OCI-LY3 (cell line): ENCODE results near the gene BRD4.

Experiments used
- EZH2phosphoT487 ChIP-seq: fragments of 200-600 bp; shearing (Covaris generic); IDR thresholded peaks from 2 replicates; pipeline ENCODE4 v1.6.1; 2018; ENCODE audit warnings: antibody characterized with exemption, mixed run types, low read depth
- TF ChIP-seq, protein P1 (sequence below): fragments of 200-600, 300-600 bp; sonication (generic); IDR thresholded peaks from 2 replicates; pipeline ENCODE4 v1.5.1; 2014; ENCODE audit warnings: antibody characterized with exemption, low read length, low read depth

DNA sequence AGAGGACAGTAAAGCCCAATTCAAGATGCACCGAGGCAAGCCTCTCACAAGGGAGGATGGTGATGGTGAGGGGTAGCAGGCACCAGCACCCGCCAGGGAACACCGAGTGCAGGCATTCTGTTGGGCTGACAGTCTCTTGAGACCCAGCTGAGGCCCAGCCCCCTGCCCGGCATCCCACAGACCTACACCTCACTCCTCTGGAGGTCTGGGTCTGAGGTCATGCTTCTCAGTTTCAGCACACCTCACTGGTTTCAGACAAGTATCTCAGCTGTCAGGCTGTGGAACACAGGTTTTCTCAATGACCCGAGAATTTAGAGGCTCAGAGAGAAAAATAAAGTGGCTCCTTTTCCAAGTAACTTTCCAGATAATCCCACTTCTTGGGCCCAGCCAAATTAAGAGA is 72.4 kb downstream of the BRD4 start:
- TF ChIP-seq, protein P1, sequence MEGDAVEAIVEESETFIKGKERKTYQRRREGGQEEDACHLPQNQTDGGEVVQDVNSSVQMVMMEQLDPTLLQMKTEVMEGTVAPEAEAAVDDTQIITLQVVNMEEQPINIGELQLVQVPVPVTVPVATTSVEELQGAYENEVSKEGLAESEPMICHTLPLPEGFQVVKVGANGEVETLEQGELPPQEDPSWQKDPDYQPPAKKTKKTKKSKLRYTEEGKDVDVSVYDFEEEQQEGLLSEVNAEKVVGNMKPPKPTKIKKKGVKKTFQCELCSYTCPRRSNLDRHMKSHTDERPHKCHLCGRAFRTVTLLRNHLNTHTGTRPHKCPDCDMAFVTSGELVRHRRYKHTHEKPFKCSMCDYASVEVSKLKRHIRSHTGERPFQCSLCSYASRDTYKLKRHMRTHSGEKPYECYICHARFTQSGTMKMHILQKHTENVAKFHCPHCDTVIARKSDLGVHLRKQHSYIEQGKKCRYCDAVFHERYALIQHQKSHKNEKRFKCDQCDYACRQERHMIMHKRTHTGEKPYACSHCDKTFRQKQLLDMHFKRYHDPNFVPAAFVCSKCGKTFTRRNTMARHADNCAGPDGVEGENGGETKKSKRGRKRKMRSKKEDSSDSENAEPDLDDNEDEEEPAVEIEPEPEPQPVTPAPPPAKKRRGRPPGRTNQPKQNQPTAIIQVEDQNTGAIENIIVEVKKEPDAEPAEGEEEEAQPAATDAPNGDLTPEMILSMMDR = no peak
- TF ChIP-seq EZH2phosphoT487 = no peak
